SK-N-SH (cell line): ENCODE data around the gene UBR3. TPM values are rescaled to one million over a fixed set of nuclear protein-coding genes. Genes with fewer than 3 reads are reported as not detected.

Experiments
- CTCF ChIA-PET: fragments of 300-600, 350-600 bp; formaldehyde crosslinking; extraction: SDS; loops from one replicate; lab custom pipeline; 2021; lab: Yijun Ruan, JAX
- POLR2A ChIA-PET: fragments of 350-600 bp; sonication (Branson Sonifier 250); formaldehyde crosslinking; extraction: SDS; loops from one replicate; lab custom pipeline; 2020; ENCODE audit warnings: antibody characterized with exemption, inconsistent platforms; lab: Yijun Ruan, JAX
- DNase-seq: peaks from one replicate; pipeline ENCODE4 v3.0.0; 2012
- H2AFZ ChIP-seq: fragments of 200-600 bp; sonication (generic); 2 replicates; pipeline ENCODE4 v1.8.1; 2016; ENCODE audit warnings: antibody characterized with exemption, mild to moderate bottlenecking, low read depth
- H3F3A ChIP-seq: fragments of 200-600 bp; sonication (generic); replicated peaks from 2 replicates; pipeline ENCODE3; 2016; ENCODE audit warnings: antibody characterized with exemption, mild to moderate bottlenecking; ENCODE audit not compliant: insufficient read depth
- H3K27ac ChIP-seq, 2 experiments: fragments of 200-500 bp in 1 of 2; fragments of 200-600 bp in 1 of 2; sonication (Bioruptor generic) in 1 of 2; sonication (generic), shearing (Covaris generic) in 1 of 2; 2 replicates each; pipeline versions ENCODE4 v1.5.1 to v1.6.1; 2014 to 2016; ENCODE audit warnings: low read depth in 2 of 2, inconsistent platforms in 1 of 2, low read length in 1 of 2, mild to moderate bottlenecking in 1 of 2, mixed read lengths in 1 of 2
- H3K27me3 ChIP-seq: fragments of 200-600 bp; sonication (generic), shearing (Covaris generic); 2 replicates; pipeline ENCODE4 v1.6.1; 2016; ENCODE audit warnings: mixed run types; ENCODE audit not compliant: insufficient read depth
- H3K36me3 ChIP-seq, 2 experiments: fragments of 200-500 bp in 1 of 2; fragments of 200-600 bp in 1 of 2; sonication (Bioruptor generic) in 1 of 2; sonication (generic) in 1 of 2; replicated peaks in 1 of 2; 2 replicates each; pipeline versions ENCODE3 to v1.5.1; 2014 to 2016; ENCODE audit warnings: low read length in 1 of 2, mild to moderate bottlenecking in 1 of 2; ENCODE audit not compliant: insufficient read depth in 2 of 2, control insufficient read depth in 1 of 2
- H3K4me1 ChIP-seq, 2 experiments: fragments of 200-500 bp in 1 of 2; fragments of 200-600 bp in 1 of 2; sonication (Bioruptor generic) in 1 of 2; sonication (generic), shearing (Covaris generic) in 1 of 2; 2 replicates each; pipeline versions ENCODE4 v1.5.1 to v1.6.1; 2014 to 2016; ENCODE audit warnings: low read depth in 1 of 2, low read length in 1 of 2, mixed run types in 1 of 2; ENCODE audit not compliant: insufficient read depth in 2 of 2, control insufficient read depth in 1 of 2
- H3K4me2 ChIP-seq: fragments of 200-600 bp; sonication (generic), shearing (Covaris generic); 2 replicates; pipeline ENCODE4 v1.6.1; 2017; ENCODE audit warnings: mixed run types
- H3K4me3 ChIP-seq, 2 experiments: fragments of 200-500 bp in 1 of 2; fragments of 200-600 bp in 1 of 2; sonication (Bioruptor generic) in 1 of 2; sonication (generic), shearing (Covaris generic) in 1 of 2; 2 replicates each; pipeline versions ENCODE4 v1.5.1 to v1.8.1; 2014 to 2016; ENCODE audit warnings: low read depth in 2 of 2, inconsistent platforms in 1 of 2, low read length in 1 of 2, mild to moderate bottlenecking in 1 of 2, mixed read lengths in 1 of 2, moderate library complexity in 1 of 2
- H3K79me2 ChIP-seq: fragments of 200-600 bp; sonication (generic); 2 replicates; pipeline ENCODE4 v1.8.1; 2017; ENCODE audit warnings: mild to moderate bottlenecking; ENCODE audit not compliant: insufficient read depth
- H3K9ac ChIP-seq: fragments of 200-600 bp; sonication (generic); 2 replicates; pipeline ENCODE4 v1.6.1; 2017; ENCODE audit warnings: mixed run types
- H3K9me2 ChIP-seq: fragments of 200-600 bp; sonication (generic); 2 replicates; pipeline ENCODE4 v1.6.1; 2017; ENCODE audit warnings: mixed run types
- H3K9me3 ChIP-seq: fragments of 200-600 bp; sonication (generic); 2 replicates; pipeline ENCODE4 v1.6.1; 2017; ENCODE audit warnings: mixed run types, mild to moderate bottlenecking, moderate library complexity
- H4K20me1 ChIP-seq: fragments of 200-600 bp; sonication (generic); 2 replicates; pipeline ENCODE4 v1.6.1; 2017; ENCODE audit warnings: mild to moderate bottlenecking, mixed run types; ENCODE audit not compliant: insufficient read depth
- CHD2 ChIP-seq: fragments of 150-350 bp; IDR thresholded peaks from 2 replicates; pipeline ENCODE4 v1.6.1; 2018; ENCODE audit warnings: low read length; ENCODE audit not compliant: partially characterized antibody
- ELF1 ChIP-seq: IDR thresholded peaks from 2 replicates; pipeline ENCODE4 v1.4.0; 2012
- EZH2phosphoT487 ChIP-seq: fragments of 200-600 bp; sonication (generic); IDR thresholded peaks from 2 replicates; pipeline ENCODE4 v1.6.1; 2017; ENCODE audit warnings: low read depth, mixed run types, mild to moderate bottlenecking, antibody characterized with exemption, moderate library complexity, borderline replicate concordance
- FOXJ3 ChIP-seq: sonication (generic); formaldehyde crosslinking; IDR thresholded peaks from 2 replicates; pipeline ENCODE4 v1.5.1; 2020; ENCODE audit warnings: mild to moderate bottlenecking, missing genetic modification reagents
- IRF3 ChIP-seq: fragments of 150-350 bp; IDR thresholded peaks from 2 replicates; pipeline ENCODE4 v1.6.1; 2016; ENCODE audit warnings: mild to moderate bottlenecking, low read depth, low read length
- JUND ChIP-seq: IDR thresholded peaks from 2 replicates; pipeline ENCODE4 v1.4.0; 2012
- MEF2A ChIP-seq: IDR thresholded peaks from 2 replicates; pipeline ENCODE4 v1.4.0; 2012; ENCODE audit warnings: low read depth, borderline replicate concordance
- MXI1 ChIP-seq: IDR thresholded peaks from 2 replicates; pipeline ENCODE4 v1.6.1; 2012; ENCODE audit warnings: mild to moderate bottlenecking, low read depth, low read length, improper control_type of control experiment
- NRF1 ChIP-seq: IDR thresholded peaks from 2 replicates; pipeline ENCODE4 v1.6.1; 2012; ENCODE audit warnings: low read depth, mild to moderate bottlenecking, low read length
- POLR2AphosphoS5 ChIP-seq: IDR thresholded peaks from 2 replicates; pipeline ENCODE4 v1.6.1; 2012; ENCODE audit warnings: low read depth, low read length
- RAD21 ChIP-seq: IDR thresholded peaks from 2 replicates; pipeline ENCODE4 v1.6.1; 2012; ENCODE audit warnings: mild to moderate bottlenecking, low read length
- REST ChIP-seq: IDR thresholded peaks from 2 replicates; pipeline ENCODE4 v1.6.1; 2012; ENCODE audit warnings: mild to moderate bottlenecking, low read depth, low read length, moderate library complexity
- RFX5 ChIP-seq: IDR thresholded peaks from 2 replicates; pipeline ENCODE4 v1.6.1; 2012; ENCODE audit warnings: mild to moderate bottlenecking, improper control_type of control experiment, low read length
- RXRA ChIP-seq: IDR thresholded peaks from 2 replicates; pipeline ENCODE4 v1.4.0; 2012; ENCODE audit warnings: low read depth, mild to moderate bottlenecking, borderline replicate concordance
- TCF12 ChIP-seq: IDR thresholded peaks from 2 replicates; pipeline ENCODE4 v1.4.0; 2012
- TEAD4 ChIP-seq: IDR thresholded peaks from 2 replicates; pipeline ENCODE4 v1.4.0; 2012; ENCODE audit warnings: mild to moderate bottlenecking, borderline replicate concordance; ENCODE audit not compliant: insufficient read depth
- WGBS: methylation state at CpG from one replicate; pipeline ENCODE4 v1.1.6; 2017; ENCODE audit warnings: low lambda C conversion rate; 5-methylcytosine and 5-hydroxymethylcytosine counted together
- polyA plus RNA-seq, 3 experiments: library from polyadenylated mRNA; depleted of rRNA; stranded (reverse); fragments of >200 nt; gene quantifications; 2 replicates each; pipeline ENCODE4 v1.2.3, GENCODE V29; 2012

The UBR3 gene
- polyA plus RNA-seq, 1 of the 3 experiments (the other 2 are of a cell fraction), result 5.2 TPM

GRCh38 chr2:169979025-169979424 lies 151.8 kb downstream of the UBR3 start:
- no peak for DNase-seq
- TF ChIP-seq FOXJ3 (CRISPR knock-in tag) (no peak), RXRA (no peak), RAD21 (no peak), RFX5 (no peak), MXI1 (no peak), IRF3 (no peak), JUND (no peak), TCF12 (no peak), NRF1 (no peak), REST (no peak)
- CTCF ChIA-PET, result no interaction called here
- H3K9me2 ChIP-seq, result no peaks in the 10 kb centered on the region
- peaks cover 10% of the 10 kb centered on the region; the same call in 1 of the 2 replicates for H3K79me2 ChIP-seq
- no peaks in the 10 kb centered on the region for H3K4me1 ChIP-seq
- no peaks in the 10 kb centered on the region for H4K20me1 ChIP-seq
- POLR2A ChIA-PET, result no interaction called here
- H3K4me2 ChIP-seq, result no peak overlapping the region
- no peak overlapping the region for H3K4me3 ChIP-seq
- H3F3A ChIP-seq, result no peaks in the 10 kb centered on the region
- H3K9me3 ChIP-seq, result peaks cover 6% of the 10 kb centered on the region
- no peak overlapping the region for H3K27ac ChIP-seq
- WGBS, result 93% methylated on average over 2 of the region's 2 CpGs
- no peak overlapping the region for H3K9ac ChIP-seq
- H3K36me3 ChIP-seq, result peaks cover 2 to 24% of the 10 kb centered on the region in 2 experiments
- H2AFZ ChIP-seq, result no peak overlapping the region
- no peaks in the 10 kb centered on the region for H3K27me3 ChIP-seq

GRCh38 chr2:169980001-169980400 lies 152.7 kb downstream of the UBR3 start:
- no peak for DNase-seq
- H3K4me2 ChIP-seq, result no peak overlapping the region
- POLR2A ChIA-PET, result no interaction called here

More at GRCh38 chr2:169980001-169980400, 152.7 kb downstream of the UBR3 start:
- peaks cover 6% of the 10 kb centered on the region for H3K9me3 ChIP-seq
- no peak for TF ChIP-seq POLR2AphosphoS5
- TF ChIP-seq EZH2phosphoT487, result no peak
- TF ChIP-seq RXRA, result no peak
- no peak for TF ChIP-seq ELF1
- no peak for TF ChIP-seq REST
- TF ChIP-seq MEF2A, result no peak
- no peak for TF ChIP-seq TEAD4
- no peak for TF ChIP-seq TCF12
- no peak for TF ChIP-seq CHD2
- H2AFZ ChIP-seq, result no peak overlapping the region
- WGBS, result 93% methylated on average over 4 of the region's 4 CpGs
- peaks cover 2 to 16% of the 10 kb centered on the region in 2 experiments for H3K36me3 ChIP-seq
- H3K4me1 ChIP-seq, result no peaks in the 10 kb centered on the region
- H3K79me2 ChIP-seq, result 0 out of 2 replicates have a peak, but pooled peaks cover 10% of the 10 kb centered on the region
- no peak overlapping the region for H3K9ac ChIP-seq
- no peaks in the 10 kb centered on the region for H4K20me1 ChIP-seq
- no peaks in the 10 kb centered on the region for H3K9me2 ChIP-seq
- H3F3A ChIP-seq, result no peaks in the 10 kb centered on the region
- H3K27me3 ChIP-seq, result no peaks in the 10 kb centered on the region
- no peak overlapping the region for H3K4me3 ChIP-seq
- no peak overlapping the region for H3K27ac ChIP-seq
- CTCF ChIA-PET, result no interaction called here
